UCSD-AML1 (cell line): ENCODE results near the gene CYTH2.
"Not testable (repeated sequence)": the region's sequence is repeated elsewhere in the genome, so short reads cannot be mapped to it uniquely, and the experiment has no call there.

Source experiments
- DNase-seq: peaks from one replicate; lab custom pipeline; 2025; ENCODE audit not compliant: unreplicated experiment; lab: John Stamatoyannopoulos, UW

The CYTH2 gene

GRCh38 chr19:48511321-48511731 is 42.2 kb downstream of the CYTH2 start:
- no peak for DNase-seq

- peak; percentile 19 for DNase-seq
Measured at GRCh38 chr19:48511800-48512503, 42.8 kb downstream of the CYTH2 start, which contains the start of gene LMTK3. Gene LMTK3, minus strand, starts transcription at chr19:48511835. Its CDS starts 259 bp downstream, at chr19:48511576.

- DNase-seq: no peak
Measured at GRCh38 chr19:48512504-48513288, 43.5 kb downstream of the CYTH2 start.

GRCh38 chr19:48513289-48514122 is 44.3 kb downstream of the CYTH2 start:
- DNase-seq: peak; percentile 67

GRCh38 chr19:48514123-48514458 is 44.9 kb downstream of the CYTH2 start:
- DNase-seq: no peak

GRCh38 chr19:48516536-48516935 is 47.4 kb downstream of the CYTH2 start:
- DNase-seq: no peak

- DNase-seq: no peak
Measured at GRCh38 chr19:48518207-48518606, 49.0 kb downstream of the CYTH2 start.

GRCh38 chr19:48519426-48519825 is 50.3 kb downstream of the CYTH2 start:
- DNase-seq: not testable (repeated sequence)

- no peak for DNase-seq
Measured at GRCh38 chr19:48520134-48520533, 51.0 kb downstream of the CYTH2 start.

GRCh38 chr19:48524221-48524620 is 55.1 kb downstream of the CYTH2 start:
- DNase-seq: no peak

GRCh38 chr19:48524732-48525131 is 55.6 kb downstream of the CYTH2 start:
- DNase-seq: no peak

- DNase-seq: no peak
Measured at GRCh38 chr19:48529156-48529555, 60.0 kb downstream of the CYTH2 start.

GRCh38 chr19:48530066-48530720 is 61.0 kb downstream of the CYTH2 start:
- DNase-seq: no peak

GRCh38 chr19:48530770-48531169 is 61.6 kb downstream of the CYTH2 start:
- no peak for DNase-seq
